ENCODE measurements around the gene LLGL2. TPM values are rescaled to one million over a fixed set of nuclear protein-coding genes. Genes with fewer than 3 reads are reported as not detected.
A peak's percentile ranks its signal among the peaks of the same experiment; 100 is the strongest.

The LLGL2 gene
- total RNA-seq, 1 donor from 2014 or later: 0.75 TPM

- DNase-seq (ENCODE audit: low read depth): no peak
These were observed 3.4 kb upstream of the LLGL2 start for GRCh38 chr17:75521951-75522727.

- DNase-seq (ENCODE audit: low read depth): no peak
These were observed 1.9 kb upstream of the LLGL2 start for GRCh38 chr17:75523647-75524046.

DNA sequence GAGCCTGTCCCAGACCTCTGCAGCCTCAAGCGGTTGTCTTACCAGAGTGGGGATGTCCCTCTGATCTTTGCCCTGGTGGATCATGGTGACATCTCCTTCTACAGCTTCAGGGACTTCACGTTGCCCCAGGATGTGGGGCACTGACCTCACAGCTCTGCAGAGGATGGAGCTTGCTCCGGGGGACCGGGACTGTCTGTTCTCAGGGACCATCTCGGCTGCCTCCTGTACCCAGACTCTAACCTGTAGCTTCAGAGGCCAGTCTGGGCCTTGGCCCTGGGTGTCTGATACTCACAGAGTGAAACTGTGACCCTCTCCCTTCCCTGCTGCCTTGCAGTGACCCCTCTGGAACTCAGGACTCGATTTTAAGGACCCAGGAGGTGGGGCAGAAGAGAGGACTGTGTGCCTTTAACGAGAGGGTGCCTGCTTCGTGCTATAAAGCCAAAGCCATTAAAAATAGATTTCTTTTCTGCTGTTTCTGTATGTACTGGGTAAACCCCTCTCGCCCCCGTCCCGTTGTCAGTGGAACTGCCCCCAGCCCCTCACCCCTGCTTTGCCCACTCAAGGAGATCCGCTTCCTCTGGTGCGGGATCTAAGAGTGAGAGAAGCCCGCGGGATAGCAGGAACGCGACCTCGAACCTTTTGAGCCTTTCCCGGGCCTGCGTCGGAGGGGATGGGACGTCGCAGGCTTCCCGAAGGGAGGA is 1.1 kb upstream of the LLGL2 start:
- no peak for DNase-seq (ENCODE audit: low read depth)

DNA sequence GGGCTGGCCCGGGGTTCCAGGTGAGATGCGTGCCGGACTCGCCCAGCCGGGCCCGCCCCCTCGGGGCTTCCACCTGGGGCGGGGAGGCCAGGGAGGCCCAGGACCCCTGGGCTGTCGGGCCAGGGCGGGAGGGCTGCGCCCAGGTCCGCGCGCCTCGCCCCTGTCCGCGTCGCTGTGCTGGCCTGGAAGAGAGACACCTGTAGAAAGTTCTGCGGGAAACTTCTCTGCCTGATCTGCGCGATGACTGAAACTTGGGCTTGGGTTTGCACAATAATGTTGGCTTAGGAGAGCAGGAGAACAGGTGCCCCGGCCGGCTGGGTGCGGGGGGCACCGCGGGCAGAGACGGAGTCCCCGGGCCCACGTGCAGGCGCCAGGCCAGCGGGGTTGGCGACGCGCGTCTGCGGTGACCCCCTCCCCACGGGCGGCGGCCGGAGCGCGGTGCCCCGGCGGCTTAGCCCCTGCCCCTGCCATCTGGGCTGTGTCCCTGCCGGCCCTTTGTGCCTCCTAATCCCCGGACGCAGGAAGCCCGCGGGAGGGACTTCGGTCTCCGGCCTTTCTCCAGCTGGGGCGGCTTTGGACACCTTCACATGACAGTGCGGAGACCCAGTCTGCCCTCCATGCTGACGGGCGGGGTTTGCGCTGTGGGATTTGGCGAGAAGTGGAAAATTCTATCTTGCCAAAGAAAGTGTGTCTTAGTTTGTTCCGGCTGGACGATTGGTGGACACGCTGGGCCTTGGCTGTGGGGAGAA is 483 bp downstream of the LLGL2 start:
- no peak for DNase-seq (ENCODE audit: low read depth)

- DNase-seq (ENCODE audit: low read depth): no peak
These were observed 1.2 kb downstream of the LLGL2 start for GRCh38 chr17:75526555-75527270.

- no peak for DNase-seq (ENCODE audit: low read depth)
These were observed 5.6 kb downstream of the LLGL2 start for GRCh38 chr17:75530837-75531720.

DNA sequence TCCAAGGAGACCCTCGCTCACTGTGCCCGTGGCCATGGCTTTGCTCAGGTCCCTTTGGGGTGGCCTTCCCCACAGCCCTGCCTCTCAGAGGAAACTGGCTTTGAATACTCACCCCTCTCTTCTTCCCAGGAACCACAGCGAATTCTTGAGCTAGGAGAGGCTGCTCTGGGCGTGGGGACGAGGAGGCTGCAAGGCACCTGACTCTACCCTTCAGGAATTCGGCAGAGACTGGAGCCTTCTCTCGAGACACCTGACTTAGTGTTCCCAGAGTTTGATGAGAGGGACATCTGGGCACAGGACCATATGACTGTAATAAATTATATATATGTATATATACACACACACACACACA is 6.2 kb downstream of the LLGL2 start:
- DNase-seq (ENCODE audit: low read depth): peak; percentile 63

DNA sequence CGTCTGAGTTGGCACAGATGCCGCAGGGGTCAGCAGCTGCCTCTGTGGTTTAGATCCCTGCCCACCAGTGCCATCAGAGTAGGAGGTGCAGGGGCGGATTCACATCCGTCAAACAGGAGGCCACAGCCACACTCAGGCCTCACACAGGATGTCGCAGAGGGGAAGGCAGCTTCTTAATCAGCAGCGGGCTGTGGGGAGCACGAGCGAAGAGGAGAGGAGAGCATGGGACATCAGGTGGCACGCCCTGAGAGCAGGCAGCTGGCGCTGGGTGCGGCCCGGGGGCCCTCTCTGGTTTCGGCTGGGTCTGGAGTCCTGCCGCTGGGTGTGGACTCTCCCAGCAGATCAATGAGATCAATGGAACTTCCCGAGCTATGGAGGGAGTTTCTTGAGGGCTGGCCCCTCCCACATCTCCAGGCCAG is 9.6 kb downstream of the LLGL2 start:
- DNase-seq (ENCODE audit: low read depth): peak; percentile 94

DNA sequence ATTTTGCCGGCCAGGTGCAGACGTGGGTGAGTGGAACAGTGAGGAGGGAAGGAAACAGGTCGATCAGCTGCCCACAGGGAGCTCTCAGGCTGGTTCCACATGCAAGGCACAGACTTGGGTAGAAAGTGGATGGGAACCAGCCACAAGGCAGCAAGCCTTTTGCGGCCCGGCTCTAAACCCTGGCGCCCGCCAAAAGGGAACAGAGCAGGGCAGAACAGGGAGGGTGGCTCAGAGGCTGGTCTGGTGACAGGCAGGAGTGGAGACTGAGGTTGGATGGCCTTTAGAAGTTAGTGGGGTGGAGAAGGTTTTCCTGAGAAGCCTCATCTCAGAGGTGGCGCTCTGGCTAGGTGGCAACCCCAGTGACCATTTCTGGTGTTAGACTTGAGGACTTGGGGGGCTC is 10.4 kb downstream of the LLGL2 start:
- no peak for DNase-seq (ENCODE audit: low read depth)

GRCh38 chr17:75536366-75536765 is 10.9 kb downstream of the LLGL2 start:
- no peak for DNase-seq (ENCODE audit: low read depth)

DNA sequence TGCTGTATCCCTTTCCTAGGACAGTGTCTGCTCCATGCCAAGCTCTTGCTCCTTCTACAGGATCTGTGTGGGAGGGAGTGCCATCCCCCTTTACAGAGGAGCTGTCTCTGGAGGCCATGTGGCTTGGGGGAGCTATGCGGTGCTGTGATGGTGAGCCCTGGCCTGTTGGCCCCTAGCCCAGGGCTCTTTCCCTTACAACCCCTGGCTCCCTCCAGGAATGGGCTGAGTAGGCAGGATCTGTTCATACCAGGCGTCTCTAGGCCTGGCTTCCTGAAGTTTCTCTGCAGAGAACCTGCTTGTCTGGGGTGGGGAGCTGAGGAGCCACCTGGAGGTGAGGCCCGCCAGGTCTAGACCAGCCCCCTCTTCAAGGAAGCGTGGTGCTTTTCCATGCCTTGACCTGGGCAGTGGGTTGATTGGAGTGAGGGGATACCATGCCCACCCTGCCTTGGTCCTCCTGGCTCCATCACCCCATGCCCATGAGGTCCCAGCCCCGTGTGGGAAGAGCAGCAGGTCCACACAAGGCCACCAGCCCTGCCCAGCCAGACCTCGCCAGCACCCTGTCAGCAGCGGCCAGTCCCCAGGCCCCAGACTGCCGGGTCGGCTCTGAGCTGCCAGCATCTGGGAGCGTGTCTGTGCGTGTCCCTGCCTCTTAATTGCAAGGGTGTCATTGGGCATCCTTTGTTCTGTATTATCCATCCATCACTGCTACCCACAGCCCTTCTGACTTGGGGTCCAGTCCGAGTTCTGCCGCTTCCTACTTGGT is 14.7 kb downstream of the LLGL2 start:
- no peak for DNase-seq (ENCODE audit: low read depth)

GRCh38 chr17:75540923-75541503 is 15.5 kb downstream of the LLGL2 start:
- DNase-seq (ENCODE audit: low read depth): no peak

DNA sequence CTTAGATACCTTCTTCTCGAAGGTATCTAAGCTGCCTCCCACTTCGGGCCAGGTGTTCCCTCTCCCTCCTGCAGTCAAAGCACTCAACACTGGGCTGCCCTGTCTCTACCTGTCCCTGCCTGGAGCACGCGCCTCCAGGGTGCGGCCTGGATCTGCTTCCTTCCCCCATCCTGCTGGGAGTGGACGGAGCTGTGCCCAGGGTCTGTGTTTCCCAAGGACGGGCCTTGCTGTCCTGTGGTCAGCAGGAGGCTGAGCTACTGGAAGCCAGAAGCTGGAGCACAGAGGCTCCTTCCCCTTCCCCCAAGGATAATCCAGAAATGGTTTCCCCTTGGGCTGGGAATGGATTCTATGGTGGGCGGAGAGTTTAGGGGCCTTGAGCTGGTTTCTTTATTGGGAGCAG is 16.7 kb downstream of the LLGL2 start:
- DNase-seq (ENCODE audit: low read depth): no peak

DNA sequence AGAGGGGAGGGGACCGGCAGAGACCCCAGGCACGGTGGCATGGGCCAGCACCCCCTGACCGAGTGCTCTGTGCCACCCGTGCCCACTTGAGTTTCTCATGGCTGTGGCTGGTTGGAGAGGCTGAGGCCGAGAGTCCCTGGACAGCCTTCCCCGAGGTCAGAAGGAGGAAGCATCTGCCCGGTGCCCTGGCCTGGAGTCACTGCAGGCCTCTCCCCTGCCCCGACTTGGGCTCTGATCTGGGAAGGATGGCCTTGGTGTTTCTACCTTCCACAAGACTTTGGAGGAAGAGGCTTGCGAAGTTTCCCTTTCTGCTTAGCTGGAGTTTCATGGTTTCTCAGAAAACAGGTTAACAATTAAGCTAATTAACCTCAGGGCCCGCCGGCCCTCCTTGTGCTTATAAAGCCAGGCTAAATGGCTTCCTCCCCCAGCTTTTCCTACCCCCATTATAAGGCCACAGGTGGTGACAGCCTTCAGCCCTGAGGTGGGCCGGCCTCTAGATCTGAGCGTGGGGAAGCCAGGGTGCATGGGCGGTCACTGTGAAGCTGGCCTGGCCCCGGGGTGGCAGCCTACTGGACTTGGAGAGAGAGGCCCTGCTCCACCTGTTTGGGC is 17.3 kb downstream of the LLGL2 start:
- DNase-seq (ENCODE audit: low read depth): no peak

DNA sequence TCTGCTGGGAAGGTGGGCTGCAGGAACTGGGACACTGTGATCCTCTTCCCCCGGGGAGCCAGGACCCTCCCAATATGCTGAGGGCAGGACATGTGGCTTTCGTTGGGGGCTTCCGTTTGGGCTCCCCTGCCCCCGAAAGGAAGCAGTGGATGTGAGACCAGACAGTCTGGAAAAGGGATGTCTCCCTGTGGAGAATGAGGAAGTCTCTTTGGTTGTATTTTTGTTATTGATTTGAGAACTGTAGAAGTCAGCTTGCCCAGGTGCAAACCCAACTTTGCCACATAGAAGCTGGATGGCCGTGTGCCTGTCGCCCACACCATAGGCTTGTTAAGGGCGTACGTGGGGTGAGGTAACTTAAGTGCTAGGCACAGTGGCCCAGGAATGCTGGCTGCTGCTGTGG is 18.8 kb downstream of the LLGL2 start:
- no peak for DNase-seq (ENCODE audit: low read depth)

DNA sequence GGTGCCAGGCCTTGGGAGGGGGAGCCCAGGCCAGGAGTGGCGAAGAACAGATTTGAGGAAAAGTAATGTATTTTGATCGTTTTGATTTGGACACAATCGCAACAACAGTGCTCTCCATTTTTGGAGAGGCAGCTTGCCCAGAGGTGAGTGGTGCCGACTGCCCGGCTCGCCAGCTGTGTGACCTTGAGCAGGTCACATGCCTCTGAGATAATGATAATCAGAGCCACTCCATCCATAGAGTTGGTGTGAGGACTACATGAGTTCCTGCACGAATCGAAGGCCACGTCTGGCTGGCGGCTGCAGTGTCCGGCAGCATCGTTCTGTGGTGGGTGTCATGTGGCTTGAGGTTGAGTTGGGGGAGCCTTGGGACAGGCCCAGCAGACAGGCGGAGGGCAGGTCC is 20.7 kb downstream of the LLGL2 start:
- DNase-seq (ENCODE audit: low read depth): no peak

DNA sequence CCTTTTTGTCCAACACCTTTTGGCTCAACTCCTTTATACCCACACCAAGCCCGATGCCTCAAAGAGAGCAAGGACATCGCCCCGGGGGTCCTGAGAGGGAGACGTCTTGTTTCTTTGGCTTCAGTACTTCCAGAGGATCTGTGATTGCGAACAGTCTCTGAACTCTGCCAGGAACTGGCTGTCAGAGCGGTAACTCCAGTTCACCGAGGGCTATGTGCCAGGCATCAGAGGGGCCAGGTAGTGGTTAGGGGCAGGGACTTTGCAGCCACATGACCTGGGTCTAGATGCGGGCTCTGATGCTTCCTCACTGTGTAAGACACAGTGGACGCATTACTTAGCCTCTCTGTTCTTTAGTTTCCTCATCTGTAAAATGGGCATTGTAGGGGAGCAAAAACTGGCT is 21.6 kb downstream of the LLGL2 start:
- no peak for DNase-seq (ENCODE audit: low read depth)

- DNase-seq (ENCODE audit: low read depth): no peak
These were observed 23.3 kb downstream of the LLGL2 start for GRCh38 chr17:75548813-75549212.

Data from myocyte (in vitro differentiated cells).